ENCODE measurements around the gene SLC25A38. TPM values are rescaled to one million over a fixed set of nuclear protein-coding genes. Genes with fewer than 3 reads are reported as not detected.

The SLC25A38 gene
- total and polyA plus RNA-seq, 2 experiments from 2014 or later, result 19.8 to 61.9 TPM

- no peaks in the 10 kb centered on the region for H3K27me3 ChIP-seq (ENCODE audit: insufficient read depth)
- peaks cover 70% of the 10 kb centered on the region for H3K79me2 ChIP-seq (replicated peaks; ENCODE audit: insufficient read depth)
- H3K9me2 ChIP-seq (ENCODE audit: insufficient read depth), result no peaks in the 10 kb centered on the region
- H3K4me3 Mint-ChIP-seq, result no peak overlapping the region
- H3K9me3 Mint-ChIP-seq, result no peaks in the 10 kb centered on the region; the same call in 2 of the 3 replicates
- H4K20me1 ChIP-seq (replicated peaks; ENCODE audit: insufficient read depth), result peaks cover 47% of the 10 kb centered on the region
- no peak overlapping the region for H3K27ac ChIP-seq (ENCODE audit: low read depth)
- H3K4me1 ChIP-seq (ENCODE audit: insufficient read depth), result peaks cover 21% of the 10 kb centered on the region
- no peak overlapping the region for H3K4me3 ChIP-seq
- TF ChIP-seq REST (IDR thresholded peaks at IDR 0.05; ENCODE audit: unreplicated experiment) (no peak), POLR2AphosphoS5 (IDR thresholded peaks at IDR 0.05; ENCODE audit: low read depth) (no peak)
- H3K4me1 Mint-ChIP-seq, result peaks cover 29% of the 10 kb centered on the region
- peaks cover 3% of the 10 kb centered on the region for H3K27me3 Mint-ChIP-seq (ENCODE audit: insufficient read depth, low read depth, poor library complexity)
- H3F3A ChIP-seq (replicated peaks; ENCODE audit: low read depth), result no peaks in the 10 kb centered on the region
- peaks cover 41% of the 10 kb centered on the region for H3K36me3 Mint-ChIP-seq (ENCODE audit: low read depth)
- no peak overlapping the region for H2AFZ ChIP-seq
- H3K27ac Mint-ChIP-seq, result peak overlapping the region; percentile 46; the same call in 1 of the 2 replicates
- no peak for ATAC-seq
- DNase-seq (ENCODE audit: low spot score), result no peak
- H3K4me2 ChIP-seq, result no peak overlapping the region; the same call in 1 of the 2 replicates
- H3K36me3 ChIP-seq (ENCODE audit: insufficient read depth), result peaks cover 26% of the 10 kb centered on the region
These were observed 5.0 kb downstream of the SLC25A38 start for GRCh38 chr3:39388153-39388552.

- DNase-seq (ENCODE audit: low spot score) (no peak), ATAC-seq (no peak)
- H3K36me3 ChIP-seq (ENCODE audit: insufficient read depth), result peaks cover 32% of the 10 kb centered on the region
- H3K4me3 Mint-ChIP-seq, result no peak overlapping the region
- peaks cover 70% of the 10 kb centered on the region for H3K79me2 ChIP-seq (replicated peaks; ENCODE audit: insufficient read depth)
- H3K4me1 Mint-ChIP-seq, result peaks cover 29% of the 10 kb centered on the region
- no peaks in the 10 kb centered on the region for H3F3A ChIP-seq (replicated peaks; ENCODE audit: low read depth)
- H3K9me3 Mint-ChIP-seq, result no peaks in the 10 kb centered on the region
- no peaks in the 10 kb centered on the region for H3K27me3 ChIP-seq (ENCODE audit: insufficient read depth)
- peaks cover 21% of the 10 kb centered on the region for H3K4me1 ChIP-seq (ENCODE audit: insufficient read depth)
- no peak overlapping the region for H3K27ac ChIP-seq (ENCODE audit: low read depth)
- H4K20me1 ChIP-seq (replicated peaks; ENCODE audit: insufficient read depth), result peaks cover 47% of the 10 kb centered on the region
- H3K36me3 Mint-ChIP-seq (ENCODE audit: low read depth), result peaks cover 48% of the 10 kb centered on the region
- no peaks in the 10 kb centered on the region for H3K9me2 ChIP-seq (ENCODE audit: insufficient read depth)
- no peak overlapping the region for H3K4me2 ChIP-seq
- no peak overlapping the region for H2AFZ ChIP-seq
- no peak overlapping the region for H3K4me3 ChIP-seq
- H3K27me3 Mint-ChIP-seq (ENCODE audit: insufficient read depth, low read depth, poor library complexity), result no peaks in the 10 kb centered on the region
- H3K27ac Mint-ChIP-seq, result peak overlapping the region; percentile 50
- no peak for TF ChIP-seq STAT1 (IDR thresholded peaks at IDR 0.05; ENCODE audit: unreplicated experiment)
- TF ChIP-seq ZNF462 (CRISPR knock-in tag; IDR thresholded peaks at IDR 0.05), result no peak
- TF ChIP-seq JUNB (IDR thresholded peaks at IDR 0.05; ENCODE audit: unreplicated experiment), result no peak
- TF ChIP-seq CREB1 (CRISPR knock-in tag; IDR thresholded peaks at IDR 0.05; ENCODE audit: low read depth), result no peak
- no peak for TF ChIP-seq REST (IDR thresholded peaks at IDR 0.05; ENCODE audit: unreplicated experiment)
These were observed 5.6 kb downstream of the SLC25A38 start for GRCh38 chr3:39388741-39389248.
